ENCODE measurements around the gene CD9. TPM values are rescaled to one million over a fixed set of nuclear protein-coding genes. Genes with fewer than 3 reads are reported as not detected.
"Not testable (repeated sequence)": the region's sequence is repeated elsewhere in the genome, so short reads cannot be mapped to it uniquely, and the experiment has no call there.

Gene CD9
- polyA plus RNA-seq, 3 donors, result 45.8 to 68.9 (median 58.4) TPM

GRCh38 chr12:6209428-6209827, 9.2 kb downstream of the CD9 start:
- not testable (repeated sequence) for H3K27ac ChIP-seq (ENCODE audit: low read depth, low read length)
- WGBS, 3 donors, result 94 to 99% (median 95%) methylated on average over 4 of the region's 4 CpGs

- H3K27ac ChIP-seq (ENCODE audit: low read depth, low read length), result no peak overlapping the region
- 84 to 89% (median 86%) methylated on average over 14 of the region's 14 CpGs for WGBS, 3 donors
Measured at GRCh38 chr12:6211421-6211869, 11.2 kb downstream of the CD9 start.

GRCh38 chr12:6212086-6212485, 11.9 kb downstream of the CD9 start:
- no peak overlapping the region for H3K27ac ChIP-seq (ENCODE audit: low read depth, low read length)
- 83 to 89% (median 87%) methylated on average over 7 of the region's 7 CpGs for WGBS, 3 donors

GRCh38 chr12:6213969-6214368, 13.8 kb downstream of the CD9 start:
- 85 to 92% (median 92%) methylated on average over 6 of the region's 6 CpGs for WGBS, 3 donors
- H3K27ac ChIP-seq (ENCODE audit: low read depth, low read length), result no peak overlapping the region

GRCh38 chr12:6214633-6215032, 14.4 kb downstream of the CD9 start:
- 81 to 90% (median 87%) methylated on average over 7 of the region's 7 CpGs for WGBS, 3 donors
- no peak overlapping the region for H3K27ac ChIP-seq (ENCODE audit: low read depth, low read length)

- H3K27ac ChIP-seq (ENCODE audit: low read depth, low read length), result no peak overlapping the region
- WGBS, 3 donors, result 79 to 89% (median 89%) methylated on average over 10 of the region's 10 CpGs
Measured at GRCh38 chr12:6215120-6215807, 15.1 kb downstream of the CD9 start.

- 33 to 68% (median 55%) methylated on average over 5 of the region's 5 CpGs for WGBS, 3 donors
- H3K27ac ChIP-seq (ENCODE audit: low read depth, low read length), result no peak overlapping the region
Measured at GRCh38 chr12:6215932-6216494, 15.8 kb downstream of the CD9 start.

GRCh38 chr12:6216581-6216980, 16.4 kb downstream of the CD9 start:
- 81 to 92% (median 84%) methylated on average over 7 of the region's 7 CpGs for WGBS, 3 donors
- H3K27ac ChIP-seq (ENCODE audit: low read depth, low read length), result no peak overlapping the region

- H3K27ac ChIP-seq (ENCODE audit: low read depth, low read length), result no peak overlapping the region
- WGBS, 3 donors, result 65 to 79% (median 74%) methylated on average over 6 of the region's 6 CpGs
Measured at GRCh38 chr12:6218347-6218925, 18.2 kb downstream of the CD9 start.

- 51 to 75% (median 55%) methylated on average over 6 of the region's 6 CpGs for WGBS, 3 donors
- no peak overlapping the region for H3K27ac ChIP-seq (ENCODE audit: low read depth, low read length)
Measured at GRCh38 chr12:6219980-6220379, 19.8 kb downstream of the CD9 start.

- WGBS, 3 donors, result 84 to 97% (median 88%) methylated on average over 9 of the region's 9 CpGs
- H3K27ac ChIP-seq (ENCODE audit: low read depth, low read length), result no peak overlapping the region
Measured at GRCh38 chr12:6221146-6221545, 20.9 kb downstream of the CD9 start.

- 59 to 72% (median 62%) methylated on average over 12 of the region's 12 CpGs for WGBS, 3 donors
Measured at GRCh38 chr12:6222078-6222654, 22.0 kb downstream of the CD9 start.

GRCh38 chr12:6223545-6223944, 23.3 kb downstream of the CD9 start:
- H3K27ac ChIP-seq (ENCODE audit: low read depth, low read length), result no peak overlapping the region
- 86 to 97% (median 89%) methylated on average over 10 of the region's 10 CpGs for WGBS, 3 donors

More at GRCh38 chr12:6222078-6222654, 22.0 kb downstream of the CD9 start:
- H3K27ac ChIP-seq (ENCODE audit: low read depth, low read length), result no peak overlapping the region

GRCh38 chr12:6224550-6224949, 24.4 kb downstream of the CD9 start:
- WGBS, 3 donors, result 81 to 90% (median 84%) methylated on average over 10 of the region's 10 CpGs
- H3K27ac ChIP-seq (ENCODE audit: low read depth, low read length), result no peak overlapping the region

GRCh38 chr12:6225630-6226001, 25.4 kb downstream of the CD9 start:
- no peak overlapping the region for H3K27ac ChIP-seq (ENCODE audit: low read depth, low read length)
- 77 to 80% (median 78%) methylated on average over 5 of the region's 5 CpGs for WGBS, 3 donors

- 21 to 46% (median 30%) methylated on average over 12 of the region's 12 CpGs for WGBS, 3 donors
- H3K27ac ChIP-seq (ENCODE audit: low read depth, low read length), result no peak overlapping the region
Measured at GRCh38 chr12:6226002-6226678, 25.9 kb downstream of the CD9 start.

GRCh38 chr12:6226679-6227051, 26.5 kb downstream of the CD9 start:
- H3K27ac ChIP-seq (ENCODE audit: low read depth, low read length), result no peak overlapping the region
- WGBS, 3 donors, result 43 to 75% (median 46%) methylated on average over 10 of the region's 10 CpGs

GRCh38 chr12:6228535-6229223, 28.5 kb downstream of the CD9 start:
- 53 to 75% (median 65%) methylated on average over 9 of the region's 9 CpGs for WGBS, 3 donors
- peak overlapping the region; percentile 51 for H3K27ac ChIP-seq (ENCODE audit: low read depth, low read length)

Data from adipose tissue (tissue), 3 donors.